ENCODE measurements around the gene DIDO1. TPM values are rescaled to one million over a fixed set of nuclear protein-coding genes. Genes with fewer than 3 reads are reported as not detected.

DIDO1 gene
- total and polyA plus RNA-seq, 2 of the 13 experiments (the other 11 are each of a cell fraction or from before 2014, with no cell fraction given): 75.0 to 75.1 TPM

DNA sequence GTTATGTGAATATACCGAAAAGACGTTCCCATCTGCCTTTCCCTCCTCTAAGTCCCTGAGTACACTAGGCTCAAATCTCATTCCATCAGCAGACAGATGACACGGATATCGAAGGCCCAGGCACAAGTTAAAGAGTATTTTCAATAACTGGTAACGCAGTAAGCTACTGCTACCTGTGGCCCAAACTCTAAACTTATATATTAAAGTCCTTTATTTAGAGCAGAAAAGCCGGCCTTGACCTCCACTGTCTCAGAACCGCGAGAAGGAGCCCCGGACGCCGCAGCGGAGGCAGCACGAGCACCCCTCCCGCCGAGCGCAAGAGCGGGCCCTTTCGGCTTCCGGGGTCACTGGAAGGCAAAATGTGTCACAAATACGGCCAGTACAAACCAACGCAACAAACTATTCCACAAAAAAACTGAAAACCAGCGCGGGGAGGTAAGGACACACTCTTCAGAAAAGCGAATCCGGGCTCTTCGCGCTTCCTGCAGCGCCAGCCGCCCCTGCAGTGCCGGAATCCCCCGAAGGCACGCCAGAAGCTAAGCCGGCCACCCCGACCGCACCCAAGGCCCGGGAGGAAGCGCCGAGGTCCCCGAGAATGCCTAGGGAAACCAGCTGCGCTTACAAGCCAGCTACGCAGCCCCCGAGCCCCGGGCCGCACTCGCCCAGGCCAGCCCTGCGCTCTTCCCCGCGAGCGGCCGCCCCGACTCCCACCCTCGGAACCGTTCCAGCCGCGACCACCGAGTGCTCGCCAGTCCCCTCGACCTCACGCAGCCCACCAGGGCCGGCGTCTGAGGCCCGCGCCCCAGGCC lies 681 bp downstream of the DIDO1 start (continued):
- TF ChIP-seq GATAD1 (CRISPR knock-in tag; IDR thresholded peaks at IDR 0.05) (peak; percentile 25; the same call in 1 of the 2 replicates), FOXA3 (CRISPR knock-in tag; IDR thresholded peaks at IDR 0.05) (no peak; the same call in 1 of the 2 replicates), MLLT10 (CRISPR knock-in tag; IDR thresholded peaks at IDR 0.05) (peak; percentile 83; the same call in 1 of the 2 replicates), ZNF543 (CRISPR knock-in tag; IDR thresholded peaks at IDR 0.05) (peak; percentile 66; the same call in 1 of the 2 replicates), TBL1XR1 (IDR thresholded peaks at IDR 0.05; ENCODE audit: borderline replicate concordance, low read length, partially characterized antibody) (no peak), KLF11 (CRISPR knock-in tag; IDR thresholded peaks at IDR 0.05) (no peak), SP5 (CRISPR knock-in tag; IDR thresholded peaks at IDR 0.05; ENCODE audit: borderline replicate concordance, low read depth) (no peak), ATF1 (CRISPR knock-in tag; IDR thresholded peaks at IDR 0.05) (no peak), ZNF550 (CRISPR knock-in tag; IDR thresholded peaks at IDR 0.05; ENCODE audit: borderline replicate concordance) (no peak), ZNF629 (CRISPR knock-in tag; conservative IDR thresholded peaks at IDR 0.05) (no peak)
- TF ChIP-seq, protein P1, sequence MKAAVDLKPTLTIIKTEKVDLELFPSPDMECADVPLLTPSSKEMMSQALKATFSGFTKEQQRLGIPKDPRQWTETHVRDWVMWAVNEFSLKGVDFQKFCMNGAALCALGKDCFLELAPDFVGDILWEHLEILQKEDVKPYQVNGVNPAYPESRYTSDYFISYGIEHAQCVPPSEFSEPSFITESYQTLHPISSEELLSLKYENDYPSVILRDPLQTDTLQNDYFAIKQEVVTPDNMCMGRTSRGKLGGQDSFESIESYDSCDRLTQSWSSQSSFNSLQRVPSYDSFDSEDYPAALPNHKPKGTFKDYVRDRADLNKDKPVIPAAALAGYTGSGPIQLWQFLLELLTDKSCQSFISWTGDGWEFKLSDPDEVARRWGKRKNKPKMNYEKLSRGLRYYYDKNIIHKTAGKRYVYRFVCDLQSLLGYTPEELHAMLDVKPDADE (CRISPR knock-in tag; IDR thresholded peaks at IDR 0.05): no peak
- TF ChIP-seq, protein P2, sequence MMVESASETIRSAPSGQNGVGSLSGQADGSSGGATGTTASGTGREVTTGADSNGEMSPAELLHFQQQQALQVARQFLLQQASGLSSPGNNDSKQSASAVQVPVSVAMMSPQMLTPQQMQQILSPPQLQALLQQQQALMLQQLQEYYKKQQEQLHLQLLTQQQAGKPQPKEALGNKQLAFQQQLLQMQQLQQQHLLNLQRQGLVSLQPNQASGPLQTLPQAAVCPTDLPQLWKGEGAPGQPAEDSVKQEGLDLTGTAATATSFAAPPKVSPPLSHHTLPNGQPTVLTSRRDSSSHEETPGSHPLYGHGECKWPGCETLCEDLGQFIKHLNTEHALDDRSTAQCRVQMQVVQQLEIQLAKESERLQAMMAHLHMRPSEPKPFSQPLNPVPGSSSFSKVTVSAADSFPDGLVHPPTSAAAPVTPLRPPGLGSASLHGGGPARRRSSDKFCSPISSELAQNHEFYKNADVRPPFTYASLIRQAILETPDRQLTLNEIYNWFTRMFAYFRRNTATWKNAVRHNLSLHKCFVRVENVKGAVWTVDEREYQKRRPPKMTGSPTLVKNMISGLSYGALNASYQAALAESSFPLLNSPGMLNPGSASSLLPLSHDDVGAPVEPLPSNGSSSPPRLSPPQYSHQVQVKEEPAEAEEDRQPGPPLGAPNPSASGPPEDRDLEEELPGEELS (CRISPR knock-in tag; IDR thresholded peaks at IDR 0.05): no peak
- TF ChIP-seq, protein P3, sequence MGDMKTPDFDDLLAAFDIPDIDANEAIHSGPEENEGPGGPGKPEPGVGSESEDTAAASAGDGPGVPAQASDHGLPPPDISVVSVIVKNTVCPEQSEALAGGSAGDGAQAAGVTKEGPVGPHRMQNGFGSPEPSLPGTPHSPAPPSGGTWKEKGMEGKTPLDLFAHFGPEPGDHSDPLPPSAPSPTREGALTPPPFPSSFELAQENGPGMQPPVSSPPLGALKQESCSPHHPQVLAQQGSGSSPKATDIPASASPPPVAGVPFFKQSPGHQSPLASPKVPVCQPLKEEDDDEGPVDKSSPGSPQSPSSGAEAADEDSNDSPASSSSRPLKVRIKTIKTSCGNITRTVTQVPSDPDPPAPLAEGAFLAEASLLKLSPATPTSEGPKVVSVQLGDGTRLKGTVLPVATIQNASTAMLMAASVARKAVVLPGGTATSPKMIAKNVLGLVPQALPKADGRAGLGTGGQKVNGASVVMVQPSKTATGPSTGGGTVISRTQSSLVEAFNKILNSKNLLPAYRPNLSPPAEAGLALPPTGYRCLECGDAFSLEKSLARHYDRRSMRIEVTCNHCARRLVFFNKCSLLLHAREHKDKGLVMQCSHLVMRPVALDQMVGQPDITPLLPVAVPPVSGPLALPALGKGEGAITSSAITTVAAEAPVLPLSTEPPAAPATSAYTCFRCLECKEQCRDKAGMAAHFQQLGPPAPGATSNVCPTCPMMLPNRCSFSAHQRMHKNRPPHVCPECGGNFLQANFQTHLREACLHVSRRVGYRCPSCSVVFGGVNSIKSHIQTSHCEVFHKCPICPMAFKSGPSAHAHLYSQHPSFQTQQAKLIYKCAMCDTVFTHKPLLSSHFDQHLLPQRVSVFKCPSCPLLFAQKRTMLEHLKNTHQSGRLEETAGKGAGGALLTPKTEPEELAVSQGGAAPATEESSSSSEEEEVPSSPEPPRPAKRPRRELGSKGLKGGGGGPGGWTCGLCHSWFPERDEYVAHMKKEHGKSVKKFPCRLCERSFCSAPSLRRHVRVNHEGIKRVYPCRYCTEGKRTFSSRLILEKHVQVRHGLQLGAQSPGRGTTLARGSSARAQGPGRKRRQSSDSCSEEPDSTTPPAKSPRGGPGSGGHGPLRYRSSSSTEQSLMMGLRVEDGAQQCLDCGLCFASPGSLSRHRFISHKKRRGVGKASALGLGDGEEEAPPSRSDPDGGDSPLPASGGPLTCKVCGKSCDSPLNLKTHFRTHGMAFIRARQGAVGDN (CRISPR knock-in tag; IDR thresholded peaks at IDR 0.05): peak; percentile 40; the same call in 1 of the 2 replicates

Data from HepG2 (cell line).